NT2/D1 (cell line): ENCODE data around the gene FUT7.

ENCODE experiments used
- SUZ12 ChIP-seq: IDR thresholded peaks from 2 replicates; pipeline ENCODE4 v1.6.1; 2011; ENCODE audit not compliant: insufficient read length, insufficient read depth; ENCODE audit errors: extremely low read depth
- YY1 ChIP-seq: IDR thresholded peaks from 2 replicates; pipeline ENCODE4 v1.6.1; 2011; ENCODE audit not compliant: insufficient read length, insufficient read depth
- ZNF274 ChIP-seq: IDR thresholded peaks from 2 replicates; pipeline ENCODE4 v1.6.1; 2011; ENCODE audit warnings: mild to moderate bottlenecking, low read depth, low read length

- TF ChIP-seq ZNF274 = no peak
- no peak for TF ChIP-seq YY1
- TF ChIP-seq SUZ12 = no peak
These were observed 5.5 kb downstream of the FUT7 start for GRCh38 chr9:137026384-137026783.
